NT2/D1 (cell line): ENCODE data around the gene AFDN.

ENCODE experiments used
- YY1 ChIP-seq: IDR thresholded peaks from 2 replicates; pipeline ENCODE4 v1.6.1; 2011; ENCODE audit not compliant: insufficient read length, insufficient read depth
- ZNF274 ChIP-seq: IDR thresholded peaks from 2 replicates; pipeline ENCODE4 v1.6.1; 2011; ENCODE audit warnings: mild to moderate bottlenecking, low read depth, low read length

- TF ChIP-seq YY1: no peak
- no peak for TF ChIP-seq ZNF274
Measured at GRCh38 chr6:167921831-167922230, 95.1 kb downstream of the AFDN start.
